COLO668 (cell line): ENCODE measurements around the gene ESYT1.
A peak's percentile ranks its signal among the peaks of the same experiment; 100 is the strongest.

Experiments
- DNase-seq: peaks from one replicate; lab custom pipeline; 2025; ENCODE audit not compliant: unreplicated experiment; lab: John Stamatoyannopoulos, UW

The ESYT1 gene

GRCh38 chr12:56127888-56128669 is at the start of gene ESYT1:
Gene ESYT1 (plus strand): TSS chr12:56128267. CDS start chr12:56128320, 53 bp downstream.
- peak; percentile 94 for DNase-seq

- DNase-seq: no peak
These were observed 49.6 kb upstream of the ESYT1 start for GRCh38 chr12:56078427-56078826.

- peak; percentile 75 for DNase-seq
These were observed 48.9 kb upstream of the ESYT1 start for GRCh38 chr12:56078931-56079722.

- DNase-seq: peak; percentile 79
These were observed 48.1 kb upstream of the ESYT1 start, which contains the start of gene ERBB3 for GRCh38 chr12:56079723-56080555. Gene ERBB3 (plus strand): TSS chr12:56080165. CDS start chr12:56080301, 136 bp downstream.

GRCh38 chr12:56080556-56081138 is 47.4 kb upstream of the ESYT1 start:
- peak; percentile 18 for DNase-seq

GRCh38 chr12:56081393-56082347 is 46.4 kb upstream of the ESYT1 start:
- peak; percentile 18 for DNase-seq

GRCh38 chr12:56082382-56082781 is 45.7 kb upstream of the ESYT1 start:
- DNase-seq: no peak

GRCh38 chr12:56082967-56083366 is 45.1 kb upstream of the ESYT1 start:
- no peak for DNase-seq

- peak; percentile 4 for DNase-seq
These were observed 43.0 kb upstream of the ESYT1 start for GRCh38 chr12:56084958-56085543.

- no peak for DNase-seq
These were observed 42.0 kb upstream of the ESYT1 start for GRCh38 chr12:56086096-56086495.

- no peak for DNase-seq
These were observed 41.5 kb upstream of the ESYT1 start for GRCh38 chr12:56086608-56087007.

- peak; percentile 17 for DNase-seq
These were observed 40.8 kb upstream of the ESYT1 start for GRCh38 chr12:56087220-56087619.

- no peak for DNase-seq
These were observed 30.3 kb upstream of the ESYT1 start for GRCh38 chr12:56097738-56098137.

- no peak for DNase-seq
These were observed 29.5 kb upstream of the ESYT1 start for GRCh38 chr12:56098592-56098991.

- no peak for DNase-seq
These were observed 28.3 kb upstream of the ESYT1 start for GRCh38 chr12:56099787-56100186.

- no peak for DNase-seq
These were observed 27.0 kb upstream of the ESYT1 start for GRCh38 chr12:56101045-56101444.

- DNase-seq: no peak
These were observed 25.4 kb upstream of the ESYT1 start for GRCh38 chr12:56102683-56103065.

GRCh38 chr12:56103066-56103711 is 24.9 kb upstream of the ESYT1 start:
- no peak for DNase-seq

GRCh38 chr12:56103823-56104108 is 24.3 kb upstream of the ESYT1 start:
- no peak for DNase-seq
